HCT116 (cell line): ENCODE measurements around the gene ALX3.
"Not testable (repeated sequence)": the region's sequence is repeated elsewhere in the genome, so short reads cannot be mapped to it uniquely, and the experiment has no call there.

Source experiments
- CEBPB ChIP-seq: IDR thresholded peaks from 2 replicates; pipeline ENCODE4 v1.6.1; 2012; ENCODE audit warnings: low read depth
- EZH2phosphoT487 ChIP-seq: fragments of 200-600 bp; IDR thresholded peaks from 2 replicates; pipeline ENCODE4 v1.6.1; 2018; ENCODE audit warnings: antibody characterized with exemption, borderline replicate concordance
- POLR2A ChIP-seq: IDR thresholded peaks from 2 replicates; pipeline ENCODE4 v1.7.0; 2011; ENCODE audit warnings: borderline replicate concordance; ENCODE audit not compliant: insufficient read depth, insufficient read length; ENCODE audit errors: extremely low read depth
- POLR2AphosphoS5 ChIP-seq: IDR thresholded peaks from 2 replicates; pipeline ENCODE4 v1.6.1; 2011; ENCODE audit warnings: mild to moderate bottlenecking, low read depth, low read length, moderate library complexity
- TF ChIP-seq, protein P1 (sequence below), 3 experiments: fragments of 200-600 bp in 1 of 3; sonication (generic) in 1 of 3; IDR thresholded peaks in 2 of 3; conservative IDR thresholded peaks in 1 of 3; 2 replicates each; pipeline ENCODE4 v1.5.1; 2012 to 2017; ENCODE audit warnings: low read depth in 2 of 3, low read length in 2 of 3, antibody characterized with exemption in 1 of 3, borderline replicate concordance in 1 of 3, control low read depth in 1 of 3, mild to moderate bottlenecking in 1 of 3, mixed read lengths in 1 of 3, mixed run types in 1 of 3, moderate library complexity in 1 of 3; ENCODE audit not compliant: insufficient read depth in 1 of 3

DNA sequence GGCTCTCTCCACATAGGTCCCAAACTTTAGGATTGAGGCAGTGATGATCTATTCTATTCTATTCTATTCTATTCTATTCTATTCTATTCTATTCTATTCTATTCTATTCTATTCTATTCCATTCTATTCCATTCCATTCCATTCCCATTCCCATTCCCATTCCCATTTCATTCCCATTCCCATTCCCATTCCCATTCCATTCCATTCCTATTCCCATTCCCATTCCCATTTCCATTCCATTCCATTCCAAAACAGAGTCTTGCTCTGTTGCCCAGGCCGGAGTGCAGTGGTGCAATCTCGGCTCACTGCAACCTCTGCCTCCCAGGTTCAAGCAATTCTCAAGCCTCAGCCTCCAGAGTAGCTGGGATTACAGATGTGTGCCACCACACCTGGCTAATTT is 9.5 kb upstream of the ALX3 start:
- not testable (repeated sequence) for TF ChIP-seq POLR2A, EZH2phosphoT487, POLR2AphosphoS5, CEBPB
- TF ChIP-seq, protein P1, sequence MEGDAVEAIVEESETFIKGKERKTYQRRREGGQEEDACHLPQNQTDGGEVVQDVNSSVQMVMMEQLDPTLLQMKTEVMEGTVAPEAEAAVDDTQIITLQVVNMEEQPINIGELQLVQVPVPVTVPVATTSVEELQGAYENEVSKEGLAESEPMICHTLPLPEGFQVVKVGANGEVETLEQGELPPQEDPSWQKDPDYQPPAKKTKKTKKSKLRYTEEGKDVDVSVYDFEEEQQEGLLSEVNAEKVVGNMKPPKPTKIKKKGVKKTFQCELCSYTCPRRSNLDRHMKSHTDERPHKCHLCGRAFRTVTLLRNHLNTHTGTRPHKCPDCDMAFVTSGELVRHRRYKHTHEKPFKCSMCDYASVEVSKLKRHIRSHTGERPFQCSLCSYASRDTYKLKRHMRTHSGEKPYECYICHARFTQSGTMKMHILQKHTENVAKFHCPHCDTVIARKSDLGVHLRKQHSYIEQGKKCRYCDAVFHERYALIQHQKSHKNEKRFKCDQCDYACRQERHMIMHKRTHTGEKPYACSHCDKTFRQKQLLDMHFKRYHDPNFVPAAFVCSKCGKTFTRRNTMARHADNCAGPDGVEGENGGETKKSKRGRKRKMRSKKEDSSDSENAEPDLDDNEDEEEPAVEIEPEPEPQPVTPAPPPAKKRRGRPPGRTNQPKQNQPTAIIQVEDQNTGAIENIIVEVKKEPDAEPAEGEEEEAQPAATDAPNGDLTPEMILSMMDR (IDR thresholded peaks at IDR 0.05 in 2 of 3, conservative IDR thresholded peaks at IDR 0.05 in 1 of 3; ENCODE audit: borderline replicate concordance in 1 of 3, insufficient read depth in 1 of 3, low read depth in 2 of 3, low read length in 2 of 3), result not testable (repeated sequence)
